Renal cortical epithelial cell (primary cell): ENCODE data around the gene SLC19A3. TPM values are rescaled to one million over a fixed set of nuclear protein-coding genes. Genes with fewer than 3 reads are reported as not detected.
"Not testable (repeated sequence)": the region's sequence is repeated elsewhere in the genome, so short reads cannot be mapped to it uniquely, and the experiment has no call there.

Experiments
- DNase-seq: peaks from one replicate; pipeline ENCODE4 v3.0.0-alpha.2; 2011; ENCODE audit warnings: low read depth
- total RNA-seq: library from RNA; depleted of rRNA; stranded (reverse); fragments of >200 nt; gene quantifications from 2 replicates; pipeline ENCODE4 v1.2.3, GENCODE V29; 2014

Gene SLC19A3
- total RNA-seq: 0.35 and 4.0 TPM in 2 replicates

DNA sequence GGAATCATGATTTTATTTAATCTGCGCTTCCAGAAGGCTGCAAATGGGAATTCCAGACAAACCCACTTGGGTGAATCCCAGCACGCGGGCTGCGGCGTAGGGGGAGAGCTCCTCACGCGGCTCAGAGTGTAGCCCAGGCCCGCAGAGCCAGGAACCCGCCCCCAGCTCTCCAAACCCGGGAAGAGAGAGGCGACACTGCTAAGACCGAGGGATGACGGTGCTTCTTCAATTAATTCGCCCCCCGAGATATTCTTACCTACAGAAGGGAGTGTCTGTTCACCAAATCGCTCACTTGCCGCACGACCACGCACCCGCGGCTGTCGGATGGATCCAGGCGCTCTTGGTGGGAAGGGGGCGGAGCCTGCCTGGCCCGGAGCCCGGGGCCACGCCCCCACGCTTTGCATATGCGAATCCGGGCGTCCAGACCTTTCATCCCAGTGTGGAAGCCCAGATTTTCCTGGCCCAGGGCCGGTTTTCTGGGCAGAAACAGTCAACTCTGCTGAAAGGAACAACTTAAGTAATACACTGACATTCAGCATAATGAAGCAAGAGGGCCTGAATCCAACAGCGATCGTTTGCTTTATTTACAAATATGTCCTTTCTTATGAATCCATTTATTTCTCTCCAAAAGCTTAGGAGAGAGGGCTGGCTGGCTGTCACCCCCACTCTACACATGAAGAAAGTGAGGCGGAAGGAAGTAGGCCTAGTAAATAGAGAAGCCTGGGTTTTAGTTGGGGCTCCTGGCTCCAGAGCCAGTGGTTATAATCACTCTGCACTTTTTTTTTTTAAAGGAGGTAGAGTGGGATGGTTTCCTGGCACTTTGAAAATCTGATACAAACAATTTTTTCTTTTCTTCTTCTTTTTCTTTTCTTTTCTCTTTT is at the start of gene SLC19A3:
Gene SLC19A3 (minus strand): TSS at position 342 of the 881 bp plus-strand sequence. CDS start 15,710 bp downstream, outside the sequence.
- peak; percentile 82 for DNase-seq

DNA sequence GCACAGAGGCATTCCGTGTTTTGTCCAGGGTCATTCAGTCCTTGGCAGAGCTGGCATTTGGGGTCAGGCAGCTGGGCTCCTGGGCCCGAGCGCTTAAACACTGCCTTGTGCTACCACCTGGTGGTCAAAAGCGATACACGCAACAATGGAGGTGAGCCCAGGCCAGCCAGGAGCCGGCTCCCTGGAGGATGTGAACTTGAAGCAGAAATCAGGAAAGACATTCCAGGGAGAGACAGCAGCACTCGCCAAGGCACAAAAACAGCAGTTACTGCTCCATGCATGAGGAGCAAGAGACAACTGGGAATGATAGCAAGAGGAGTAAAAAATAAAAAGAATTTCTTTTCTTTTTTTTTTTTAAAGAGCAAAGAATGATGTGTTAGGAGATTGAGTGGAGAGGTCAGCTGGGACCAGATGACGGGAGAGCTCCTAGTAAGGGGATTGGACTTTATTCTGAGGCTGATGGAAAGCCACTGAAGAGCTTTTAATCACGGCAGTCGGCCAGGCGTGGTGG is 48.6 kb upstream of the SLC19A3 start:
- DNase-seq: peak; percentile 70

DNA sequence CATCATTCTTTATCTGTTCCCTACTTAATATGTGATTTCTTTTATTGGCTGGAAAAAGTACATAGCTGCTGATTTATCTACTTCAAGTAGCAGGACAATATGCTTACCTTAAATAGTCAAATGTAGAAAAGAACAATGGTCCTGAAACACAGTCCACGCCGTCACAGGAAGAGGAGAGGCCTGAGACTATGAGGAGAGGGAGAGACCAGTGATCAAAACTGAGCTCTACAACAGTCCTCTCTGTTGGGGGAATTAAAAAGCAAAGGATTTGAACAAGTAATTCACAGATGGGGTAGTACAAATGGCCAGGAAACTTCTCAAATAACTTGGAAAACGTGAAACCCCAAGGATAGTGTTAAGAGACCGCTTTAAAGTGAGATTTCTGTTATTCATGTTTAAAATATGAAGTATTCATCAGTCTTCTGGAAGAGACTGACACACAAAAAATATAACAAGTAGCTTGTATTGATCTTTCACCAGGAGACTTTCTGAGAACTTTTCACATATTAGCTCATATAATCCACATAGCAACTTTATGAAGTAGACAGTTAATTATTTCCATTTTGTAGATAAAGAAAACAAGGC is 48.1 kb upstream of the SLC19A3 start:
- no peak for DNase-seq

DNA sequence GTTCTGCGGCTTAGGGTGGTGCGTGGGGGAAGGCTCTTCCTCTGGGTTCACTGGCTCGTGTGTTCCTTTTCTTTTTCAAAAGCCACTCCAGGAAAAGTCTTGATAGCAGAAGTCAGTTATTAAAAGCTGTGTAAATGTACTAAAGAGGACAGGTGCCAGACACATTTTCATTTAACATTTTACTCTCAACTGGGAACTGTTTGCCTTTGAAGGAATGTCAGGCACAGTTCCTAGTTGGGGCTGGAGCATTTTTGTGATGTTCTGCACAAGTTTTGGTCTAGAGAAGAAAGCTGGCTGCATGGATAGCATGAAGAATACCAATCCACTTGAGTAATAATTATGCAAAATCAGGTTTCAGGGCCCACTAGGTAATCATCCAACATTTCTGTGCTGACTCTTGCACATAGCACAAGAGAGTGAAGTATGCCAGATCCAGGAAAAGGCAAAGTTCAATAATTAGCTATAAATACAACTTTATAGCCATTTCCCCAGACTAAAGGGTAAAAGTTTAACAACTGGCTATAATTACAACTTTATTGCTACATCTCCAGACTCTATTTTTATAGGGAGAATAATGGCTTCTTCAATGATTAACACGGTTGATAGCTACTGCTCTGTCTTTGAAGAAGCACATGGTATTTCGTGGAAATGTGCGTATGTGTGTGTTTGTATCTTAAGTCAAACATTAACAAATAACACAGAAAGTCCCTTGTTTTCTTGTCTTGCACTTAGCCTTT is 44.1 kb upstream of the SLC19A3 start:
- peak; percentile 100 for DNase-seq

DNA sequence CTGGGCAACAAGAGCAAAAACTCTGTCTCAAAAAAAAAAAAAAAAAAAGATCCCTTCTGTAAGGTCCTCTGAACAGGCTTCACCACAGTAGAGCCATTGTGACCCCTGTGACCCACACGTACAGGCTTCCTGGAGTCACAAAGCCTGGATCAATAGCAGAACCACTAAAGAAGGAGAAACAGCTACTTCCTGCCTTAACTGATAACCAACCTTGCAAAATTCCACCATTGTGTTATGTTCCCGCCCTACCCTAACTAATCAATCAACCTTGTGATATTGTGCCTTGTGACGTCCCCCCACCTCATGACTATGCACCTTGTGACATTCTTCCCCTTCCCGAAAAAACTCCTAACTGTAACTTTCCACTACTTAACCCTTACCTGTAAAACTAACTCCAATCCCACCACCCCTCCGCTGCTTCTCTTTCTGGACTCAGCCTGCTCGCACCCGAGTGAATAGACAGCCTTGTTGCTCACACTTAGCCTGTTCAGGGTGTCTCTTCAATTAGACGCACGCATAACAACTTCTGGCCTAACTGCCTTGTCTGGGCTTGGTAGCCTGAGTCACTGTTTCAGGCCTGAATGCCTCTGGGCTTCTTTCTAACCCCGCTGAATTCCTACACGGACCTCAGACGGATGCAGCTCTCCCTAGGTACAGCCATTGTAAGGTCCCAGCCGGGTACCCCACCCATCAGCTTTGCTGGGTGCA is 41.7 kb upstream of the SLC19A3 start:
- peak; percentile 98 for DNase-seq

DNA sequence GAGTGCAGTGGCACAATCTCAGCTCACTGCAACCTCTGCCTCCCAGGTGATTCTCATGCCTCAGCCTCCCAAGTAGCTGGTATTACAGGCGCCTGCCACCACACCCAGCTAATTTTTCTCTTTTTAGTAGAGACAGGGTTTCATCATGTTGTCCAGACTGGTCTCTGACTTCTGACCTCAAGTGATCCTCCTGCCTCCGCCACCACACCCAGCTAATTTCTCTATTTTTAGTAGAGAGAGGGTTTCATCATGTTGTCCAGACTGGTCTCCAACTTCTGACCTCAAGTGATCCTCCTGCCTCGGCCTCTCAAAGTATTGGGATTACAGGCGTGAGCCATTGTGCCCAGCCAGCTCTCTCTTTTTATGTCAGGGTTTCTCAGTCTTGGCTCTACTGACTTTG is 38.4 kb upstream of the SLC19A3 start:
- DNase-seq: not testable (repeated sequence)

DNA sequence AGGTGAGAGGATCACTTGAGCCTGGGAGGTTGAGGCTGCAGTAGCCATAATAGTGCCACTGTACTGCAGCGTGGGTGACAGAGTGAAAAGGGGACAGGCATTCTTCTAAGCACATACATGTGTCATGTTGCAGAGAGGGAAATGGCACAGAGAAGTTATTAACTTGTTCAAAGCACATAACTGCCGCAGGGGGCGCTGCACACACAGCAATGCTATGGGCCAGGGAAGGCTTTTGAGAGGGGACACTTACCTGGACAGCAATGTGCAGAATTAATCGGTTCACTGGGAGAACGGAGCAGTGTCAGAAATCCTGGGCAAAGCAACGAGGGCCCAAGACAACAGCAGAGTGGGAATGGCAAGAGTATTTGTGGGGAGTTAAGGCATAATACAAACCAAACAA is 30.3 kb upstream of the SLC19A3 start:
- DNase-seq: no peak

DNA sequence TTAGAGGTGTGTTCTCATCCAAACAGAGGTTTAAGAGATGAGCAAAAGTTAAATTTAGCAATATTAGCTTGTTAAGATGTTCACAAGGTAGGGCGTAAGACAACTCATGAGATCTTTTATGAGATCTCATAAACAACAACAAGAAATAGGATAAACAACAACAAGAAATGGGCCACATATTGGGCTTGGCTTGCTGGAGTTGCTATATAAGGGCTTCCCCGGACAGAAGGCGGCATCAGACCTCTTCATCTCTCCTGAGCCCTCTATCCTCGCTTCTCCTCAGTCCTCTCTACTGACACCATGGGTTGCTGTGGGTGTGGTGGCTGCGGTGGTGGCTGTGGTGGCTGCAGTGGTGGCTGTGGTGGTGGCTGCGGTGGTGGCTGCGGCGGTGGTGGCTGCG is 27.8 kb upstream of the SLC19A3 start, which contains the start of gene SCYGR8:
Gene SCYGR8 (plus strand): TSS at position 301 of the 400 bp plus-strand sequence. CDS start 0 bp downstream, at position 301.
- no peak for DNase-seq

DNA sequence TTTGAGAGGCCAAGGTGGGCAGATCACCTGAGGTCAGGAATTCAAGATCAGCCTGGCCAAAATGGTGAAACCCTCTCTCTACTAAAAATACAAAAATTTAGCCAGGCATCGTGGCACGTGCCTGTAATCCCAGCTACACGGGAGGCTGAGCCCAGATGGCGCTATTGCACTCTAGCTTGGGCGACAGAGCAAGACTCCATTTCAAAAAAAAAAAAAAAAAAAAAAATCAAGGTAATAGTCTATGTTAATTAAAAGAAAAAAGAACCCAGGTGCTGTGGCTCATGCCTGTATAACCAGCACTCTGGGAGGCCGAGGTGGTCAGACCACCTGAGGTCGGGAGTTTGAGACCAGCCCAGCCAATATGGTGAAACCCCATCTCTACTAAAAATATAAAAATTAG is 22.9 kb upstream of the SLC19A3 start:
- DNase-seq: peak; percentile 28

DNA sequence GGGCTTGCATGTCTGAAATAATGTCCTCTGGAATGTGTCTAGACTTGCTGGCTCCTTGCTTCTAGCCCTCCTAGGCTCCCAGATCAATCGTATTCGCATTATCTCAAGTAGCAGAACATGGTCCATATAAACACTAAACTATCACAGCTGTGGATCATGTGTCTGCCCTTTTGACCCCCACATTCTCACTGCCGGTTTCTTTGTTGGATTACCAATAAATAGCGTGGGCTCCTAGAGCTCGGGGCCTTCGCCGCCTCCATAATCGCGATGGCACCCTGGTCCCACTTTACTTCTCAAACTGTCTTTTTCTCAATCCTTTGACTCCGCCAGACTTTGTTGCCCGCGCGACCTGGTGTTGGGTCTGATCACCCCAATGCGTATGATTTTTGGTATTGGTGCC is 21.5 kb upstream of the SLC19A3 start:
- no peak for DNase-seq

DNA sequence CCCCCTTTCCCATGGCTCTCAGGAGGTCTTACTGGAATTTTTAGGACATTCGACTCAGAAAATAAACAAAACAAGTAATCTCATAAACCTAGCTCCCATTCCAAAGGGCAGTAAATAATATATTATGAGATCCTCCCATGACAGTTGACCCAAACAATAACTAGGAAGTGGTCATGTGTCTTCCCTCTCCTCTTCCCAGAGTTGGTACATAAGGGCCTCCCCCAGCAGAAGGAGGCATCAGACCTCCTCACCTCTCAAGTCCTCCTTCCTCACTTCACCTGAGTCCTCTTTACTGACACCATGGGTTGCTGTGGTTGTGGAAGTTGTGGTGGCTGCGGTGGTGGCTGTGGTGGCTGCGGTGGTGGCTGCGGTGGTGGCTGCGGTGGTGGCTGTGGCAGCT is 10.2 kb upstream of the SLC19A3 start, which contains the start of gene SCYGR7:
Gene SCYGR7 (plus strand): TSS at position 301 of the 400 bp plus-strand sequence. CDS start 0 bp downstream, at position 301.
- no peak for DNase-seq

DNA sequence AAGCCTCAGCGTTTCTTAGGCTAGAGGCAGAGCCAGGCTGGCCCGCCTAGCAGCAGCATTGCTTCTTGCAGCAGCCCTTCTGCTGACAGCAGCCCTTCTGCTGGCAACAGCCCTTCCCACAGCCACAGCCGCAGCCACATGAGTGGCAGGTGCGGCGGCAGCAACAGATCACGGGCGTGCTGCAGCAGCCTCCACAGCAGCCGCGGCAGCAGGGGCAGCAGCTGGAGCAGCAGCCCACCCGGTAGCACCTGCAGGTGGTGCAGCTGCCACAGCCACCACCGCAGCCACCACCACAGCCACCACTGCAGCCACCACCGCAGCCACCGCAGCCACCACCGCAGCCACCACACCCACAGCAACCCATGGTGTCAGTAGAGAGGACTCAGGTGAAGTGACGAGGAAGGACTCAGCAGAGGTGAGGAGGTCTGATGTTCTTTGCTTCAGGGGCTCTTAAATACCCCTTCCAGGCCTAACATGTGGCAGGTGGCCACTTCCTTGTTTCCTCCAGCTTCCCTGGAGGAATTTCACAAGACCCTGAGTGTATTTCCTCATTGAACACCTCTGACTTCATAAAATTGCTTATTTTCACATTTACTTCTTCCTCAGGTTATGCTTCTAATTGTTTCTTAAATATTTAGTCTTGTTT is 6.7 kb upstream of the SLC19A3 start, which contains the start of gene SCYGR6:
Gene SCYGR6 (minus strand): TSS at position 364 of the 646 bp plus-strand sequence. CDS start 0 bp downstream, at position 364.
- DNase-seq: peak; percentile 28

DNA sequence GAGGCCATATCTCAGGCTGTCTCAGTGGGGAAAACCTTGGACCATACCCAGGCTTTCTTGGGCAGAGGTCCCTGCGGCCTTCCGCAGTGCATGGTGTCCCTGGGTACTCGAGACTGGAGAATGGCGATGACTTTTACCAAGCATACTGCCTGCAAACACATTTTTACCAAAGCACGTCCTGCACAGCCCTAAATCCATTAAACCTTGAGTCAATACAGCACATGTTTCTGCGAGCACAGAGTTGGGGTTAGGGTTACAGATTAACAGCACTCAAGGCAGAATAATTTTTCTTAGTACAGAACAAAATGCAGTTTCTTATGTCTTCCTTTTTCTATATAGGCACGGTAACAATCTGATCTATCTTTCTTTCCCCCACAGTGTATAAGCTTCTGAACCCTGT is 5.0 kb upstream of the SLC19A3 start:
- DNase-seq: peak; percentile 70

DNA sequence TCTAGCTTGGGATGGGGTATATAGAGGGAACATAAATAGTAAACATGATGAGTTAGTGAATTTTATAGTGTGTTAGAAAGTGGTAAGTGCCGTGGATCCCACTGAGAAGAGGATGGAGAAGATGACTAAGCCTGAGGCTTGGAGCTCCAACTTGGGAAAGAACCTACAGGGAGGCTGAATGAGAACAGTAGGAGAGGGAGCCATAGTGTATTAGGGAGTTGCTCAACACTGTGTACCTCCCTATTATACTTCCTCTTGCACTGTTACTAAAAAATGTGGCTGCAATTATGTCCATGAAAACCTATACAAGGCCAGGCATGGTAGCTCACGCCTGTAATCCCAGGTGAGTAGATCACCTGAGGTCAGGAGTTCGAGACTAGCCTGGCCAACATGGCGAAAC is 2.9 kb upstream of the SLC19A3 start:
- peak; percentile 11 for DNase-seq

DNA sequence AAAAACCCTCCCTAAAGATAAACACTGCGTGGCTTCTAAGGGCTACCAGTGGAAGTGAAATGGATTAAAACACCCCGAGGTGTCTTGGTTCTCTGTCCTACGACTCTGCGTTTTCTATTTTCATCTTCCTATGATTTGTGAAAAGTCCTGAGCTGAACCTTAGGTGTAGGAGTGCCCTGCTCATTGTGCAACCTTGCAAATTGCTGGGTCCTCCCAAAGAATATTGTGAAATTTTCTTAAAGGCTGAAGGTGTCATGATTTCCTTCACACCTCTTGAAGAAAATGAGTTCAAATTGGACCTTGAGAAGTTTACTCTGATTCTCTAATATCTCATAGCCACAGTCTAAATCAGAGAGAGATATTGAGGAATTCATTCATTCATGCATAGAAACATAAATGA is 1.8 kb upstream of the SLC19A3 start:
- peak; percentile 14 for DNase-seq

DNA sequence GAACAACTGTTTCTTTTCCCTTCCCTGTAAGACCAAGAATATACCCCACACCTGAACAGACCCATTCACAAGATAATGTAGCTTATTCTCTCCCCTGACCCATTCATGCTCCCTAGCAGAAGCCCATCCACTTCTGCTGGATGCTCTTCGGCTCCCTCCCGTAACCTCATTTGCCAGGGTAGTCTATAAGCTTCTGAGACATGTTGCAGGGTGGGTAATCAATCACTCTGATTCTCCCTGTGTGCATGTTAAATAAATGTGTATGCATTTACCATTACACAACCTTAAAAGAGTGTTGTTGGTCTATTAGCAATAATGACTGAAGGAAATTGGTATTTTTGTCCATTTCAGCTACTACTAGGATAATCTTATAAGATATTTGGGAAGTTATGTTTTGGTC is 1.3 kb downstream of the SLC19A3 start:
- DNase-seq: no peak

DNA sequence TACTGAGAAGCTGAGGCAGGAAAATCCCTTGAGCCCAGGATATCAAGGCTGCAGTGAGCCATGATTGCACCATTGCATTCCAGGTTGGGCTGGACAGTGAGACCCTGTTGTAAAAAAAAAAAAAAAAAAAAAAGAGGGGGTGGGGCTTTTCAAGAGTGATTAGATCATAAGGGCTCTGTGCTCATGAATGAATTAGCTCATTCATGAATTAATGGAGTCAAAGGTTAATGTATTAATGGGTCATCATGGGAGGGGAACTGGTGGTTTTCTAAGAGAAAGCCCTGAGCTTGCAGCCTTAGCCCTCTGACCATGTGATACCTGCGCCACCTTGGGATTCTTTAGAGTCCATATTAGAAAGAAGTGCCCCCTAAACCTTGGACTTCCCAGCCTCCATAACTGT is 4.5 kb downstream of the SLC19A3 start:
- DNase-seq: peak; percentile 32

DNA sequence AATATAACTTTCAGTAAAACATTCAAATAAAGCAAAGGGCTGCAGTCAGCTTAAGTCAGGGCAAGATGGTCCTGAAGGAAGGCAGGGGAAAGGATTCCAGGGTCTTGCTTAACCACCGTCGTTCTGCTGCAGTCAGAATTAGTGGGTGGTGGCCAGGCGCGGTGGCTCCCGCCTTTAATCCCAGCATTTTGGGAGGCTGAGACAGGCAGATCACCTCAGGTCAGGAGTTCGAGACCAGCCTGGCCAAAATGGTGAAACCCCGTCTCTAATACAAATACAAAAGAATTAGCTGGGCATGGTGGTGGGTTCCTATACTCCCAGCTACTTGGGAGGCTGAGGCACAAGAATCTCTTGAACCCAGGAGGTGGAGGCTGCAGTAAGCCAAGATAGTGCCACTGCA is 6.8 kb downstream of the SLC19A3 start:
- no peak for DNase-seq

DNA sequence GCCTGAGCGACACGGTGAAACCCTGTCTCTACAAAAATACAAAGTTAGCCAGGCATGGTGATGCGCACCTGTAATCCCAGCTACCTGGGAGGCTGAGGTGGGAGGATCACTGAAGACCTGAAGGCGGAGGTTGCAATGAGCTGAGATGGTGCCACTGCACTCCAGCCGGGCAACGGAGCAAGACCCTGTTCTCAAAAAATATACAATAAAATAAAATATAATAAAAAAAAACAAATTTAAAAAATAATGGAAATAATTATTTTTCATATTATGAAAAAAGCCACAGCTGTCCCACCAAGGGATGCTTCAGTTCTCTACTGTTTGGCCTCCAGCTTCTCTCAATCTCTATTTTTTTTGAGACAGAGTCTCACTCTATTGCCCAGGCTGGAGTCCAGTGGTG is 10.4 kb downstream of the SLC19A3 start:
- no peak for DNase-seq

DNA sequence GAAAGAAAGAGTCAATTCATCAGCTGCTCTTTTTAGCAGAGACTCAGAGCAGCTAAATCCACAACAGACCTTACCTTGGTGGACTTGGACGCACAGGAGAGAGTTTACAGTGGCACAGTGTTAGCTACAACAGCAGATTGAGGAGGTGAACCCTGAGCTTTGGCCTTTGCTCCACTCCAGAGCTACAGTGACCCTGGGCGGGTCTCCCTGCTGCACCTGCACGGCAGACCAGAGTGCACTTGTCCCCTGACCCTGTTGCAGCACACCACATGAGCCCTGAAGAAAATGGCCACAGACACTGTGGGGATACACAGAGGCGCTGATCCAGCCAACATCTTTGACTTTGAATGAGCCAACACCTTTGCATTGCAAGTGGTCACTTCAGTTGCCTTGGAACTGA is 11.0 kb downstream of the SLC19A3 start:
- no peak for DNase-seq

DNA sequence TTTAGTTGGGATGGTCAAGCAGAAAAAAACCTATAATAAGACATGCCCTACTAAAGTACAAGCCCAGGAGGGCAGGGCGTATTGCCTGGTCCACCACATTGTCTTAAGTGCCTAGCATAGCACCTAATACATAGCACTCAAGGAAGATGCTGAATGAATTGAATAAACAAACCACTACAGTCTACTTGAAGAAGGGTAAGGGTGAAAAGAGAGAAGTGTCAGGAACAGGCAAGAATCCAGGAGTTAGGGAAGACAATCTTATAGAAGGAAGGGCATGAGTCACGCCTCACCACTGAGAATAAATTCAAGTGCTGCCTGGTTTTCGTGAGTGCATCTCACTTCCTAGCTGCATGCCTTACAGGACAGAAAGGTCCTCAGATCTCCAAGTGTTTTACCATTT is 13.9 kb downstream of the SLC19A3 start:
- DNase-seq: peak; percentile 7
